NCI-H1048 (cell line): ENCODE results near the gene KHSRP.

Experiments
- DNase-seq: peaks from one replicate; lab custom pipeline; 2025; lab: John Stamatoyannopoulos, UW

Gene KHSRP

DNA sequence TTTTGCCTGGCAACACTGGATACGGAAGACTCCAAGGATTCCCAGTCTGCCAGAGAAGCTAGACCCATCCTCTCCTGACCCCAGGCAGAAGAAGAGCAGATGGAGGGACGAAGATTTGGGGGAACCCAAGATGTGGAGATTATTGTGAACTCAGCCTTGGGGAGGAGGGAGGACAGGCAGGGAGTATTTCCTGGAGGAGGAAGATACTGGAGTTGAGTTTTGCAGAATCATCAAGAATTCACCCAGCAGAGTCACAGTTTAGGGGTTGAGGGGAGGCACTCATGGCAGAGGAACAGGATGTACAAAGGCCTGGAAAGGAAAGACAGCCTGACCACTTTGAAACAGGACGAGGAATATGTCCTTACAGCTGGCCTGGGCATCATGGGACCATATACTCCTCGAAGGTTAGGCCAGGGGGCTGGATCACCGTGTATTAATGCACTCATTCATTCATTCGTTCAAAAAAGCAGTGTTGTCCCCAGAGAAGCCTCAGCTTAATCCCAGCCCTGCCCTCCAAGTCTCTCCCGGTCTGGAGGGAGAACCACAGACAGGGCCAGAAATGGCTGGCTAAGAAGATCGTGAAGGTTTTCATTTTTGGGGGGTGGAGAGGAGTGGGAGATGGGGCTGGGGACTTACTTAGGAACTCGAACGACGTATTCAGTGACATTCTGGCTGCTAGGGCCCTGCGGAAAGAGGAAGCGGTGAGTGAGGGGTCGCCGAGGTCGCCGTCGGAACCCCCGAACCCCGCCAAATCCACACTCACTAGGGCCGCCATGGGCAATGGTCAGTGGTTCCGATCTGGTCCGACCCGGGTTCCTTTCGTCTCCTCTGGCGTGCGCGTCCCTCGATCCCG, 32.2 kb downstream of the KHSRP start:
- no peak for DNase-seq

DNA sequence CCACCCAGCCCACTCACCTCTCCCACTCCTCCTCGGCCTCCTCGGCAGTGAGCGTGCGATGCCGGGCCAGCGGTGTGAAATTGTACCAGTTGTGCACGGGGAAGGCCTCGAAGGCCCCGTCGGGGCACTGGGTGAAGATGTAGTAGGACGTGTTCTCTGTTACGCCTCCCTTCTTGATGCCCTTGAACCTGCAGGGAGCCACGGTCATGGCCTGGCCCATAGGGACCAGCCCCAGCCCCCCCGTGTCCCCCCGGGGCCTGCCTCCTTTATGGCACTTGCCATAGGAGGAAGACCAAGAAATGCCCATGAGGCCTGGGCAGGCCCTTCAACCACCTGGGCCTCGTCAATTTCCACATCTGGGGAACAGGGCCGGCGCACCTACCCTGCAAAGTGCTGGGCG, 37.2 kb downstream of the KHSRP start:
- DNase-seq = no peak

DNA sequence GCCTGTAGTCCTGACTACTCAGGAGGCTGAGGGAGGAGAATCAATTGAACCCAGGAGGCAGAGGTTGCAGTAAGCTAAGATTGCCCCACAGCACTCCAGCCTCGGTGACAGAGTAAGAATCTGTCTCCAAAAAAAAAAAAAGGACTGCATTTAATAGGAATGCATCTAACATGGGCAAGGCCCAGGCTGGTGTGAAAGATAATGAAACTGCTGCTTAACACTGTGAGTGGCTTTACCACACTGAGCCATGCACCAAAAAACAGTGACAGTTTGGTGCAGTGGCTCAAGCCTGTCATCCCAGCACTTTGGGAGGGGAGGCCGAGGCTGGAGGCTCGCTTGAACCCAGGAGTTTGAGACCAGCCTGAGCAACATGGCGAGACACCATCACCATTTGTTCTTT, 40.2 kb downstream of the KHSRP start:
- DNase-seq = no peak

DNA sequence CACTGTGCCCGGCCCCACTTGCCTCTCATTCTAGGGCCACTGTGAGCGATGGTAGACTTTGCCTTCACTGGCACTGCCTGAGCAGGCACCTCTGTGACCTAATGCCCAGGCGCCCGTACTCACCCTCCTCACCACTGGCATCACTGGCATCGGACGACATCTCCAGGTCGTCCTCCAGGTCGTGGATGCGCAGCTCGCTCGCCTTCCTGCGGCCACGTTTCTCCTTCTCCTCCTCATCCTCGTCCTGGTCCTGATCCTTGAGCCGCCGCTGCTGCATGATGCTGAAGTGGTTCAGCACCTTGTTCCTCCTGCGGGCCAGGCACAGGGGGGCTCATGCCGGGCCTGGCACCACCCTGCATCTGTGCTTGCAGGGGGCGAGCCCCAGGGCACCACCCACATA, 41.4 kb downstream of the KHSRP start:
- no peak for DNase-seq

DNA sequence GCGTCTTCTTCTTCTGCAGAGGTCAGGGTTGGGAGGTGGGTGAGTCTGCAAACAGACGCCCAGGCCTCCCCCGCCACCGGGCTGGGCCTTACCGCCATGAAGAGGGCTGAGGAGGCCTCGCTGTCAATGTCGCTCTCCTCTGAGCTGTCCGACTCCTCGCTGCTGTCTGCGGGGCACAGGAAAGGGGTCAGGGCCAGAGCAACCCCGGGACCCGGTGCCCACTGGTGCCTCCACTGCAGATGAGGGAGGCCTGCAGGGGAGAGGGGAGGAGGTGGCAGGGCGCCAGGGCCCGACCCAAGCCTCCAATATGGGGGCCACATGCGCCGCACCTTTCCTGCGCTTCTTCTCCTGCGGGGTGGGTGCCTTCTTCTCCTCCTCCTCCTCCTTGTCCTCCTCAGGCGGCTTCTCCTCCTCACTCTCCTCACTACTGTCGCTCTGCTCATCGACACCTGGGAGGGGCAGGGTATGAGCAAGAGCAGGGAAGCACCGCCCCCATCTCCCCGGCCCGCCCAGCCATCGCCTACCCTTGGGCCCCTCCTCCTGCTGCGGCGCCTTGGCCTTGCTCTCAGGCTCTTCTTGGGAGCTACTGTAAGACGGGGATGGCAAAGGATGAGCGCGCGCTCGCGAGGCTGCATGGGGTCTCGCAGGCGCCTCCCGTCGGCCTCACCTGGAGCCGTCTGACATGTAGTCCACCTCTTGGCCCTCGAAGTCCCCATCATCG, 43.4 kb downstream of the KHSRP start:
- DNase-seq = no peak

DNA sequence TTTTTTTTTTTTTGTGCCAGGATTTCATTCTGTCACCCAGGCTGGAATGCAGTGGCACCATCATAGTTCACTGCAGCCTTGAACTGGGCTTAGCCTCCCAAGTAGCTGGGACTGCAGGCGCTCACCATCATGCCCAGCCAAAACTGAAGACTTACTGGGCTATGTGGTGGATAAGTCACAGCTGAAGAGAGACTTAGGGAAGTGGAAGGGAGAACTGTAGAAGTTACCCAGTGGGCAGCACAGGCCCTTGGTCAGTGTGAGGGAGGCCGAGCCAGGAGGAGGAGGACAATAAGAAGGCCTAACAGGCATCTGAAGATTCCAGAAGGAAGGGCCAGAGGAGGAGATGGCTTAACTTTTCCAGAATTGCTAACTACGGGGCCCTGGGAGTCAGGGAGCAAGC, 44.9 kb downstream of the KHSRP start:
- no peak for DNase-seq

DNA sequence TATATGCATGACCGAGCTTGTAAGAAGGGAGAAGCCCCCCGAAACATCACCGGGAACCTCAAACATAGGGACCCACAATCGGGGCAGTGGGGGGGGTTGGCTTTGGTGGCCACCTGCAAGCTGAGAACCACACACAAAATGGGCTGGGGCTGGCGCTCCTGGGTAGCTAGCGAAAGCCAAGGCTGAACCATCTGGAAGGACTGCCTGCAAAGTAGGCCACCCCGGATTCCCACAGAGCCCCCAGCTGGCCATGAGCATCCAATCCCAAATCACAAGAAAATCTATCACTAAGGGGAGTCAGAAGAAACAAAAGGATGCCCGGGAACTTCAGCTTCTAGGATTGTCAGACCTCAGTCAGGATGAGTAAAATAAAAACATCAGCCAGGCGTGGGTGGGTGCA, 46.1 kb downstream of the KHSRP start:
- DNase-seq = no peak

DNA sequence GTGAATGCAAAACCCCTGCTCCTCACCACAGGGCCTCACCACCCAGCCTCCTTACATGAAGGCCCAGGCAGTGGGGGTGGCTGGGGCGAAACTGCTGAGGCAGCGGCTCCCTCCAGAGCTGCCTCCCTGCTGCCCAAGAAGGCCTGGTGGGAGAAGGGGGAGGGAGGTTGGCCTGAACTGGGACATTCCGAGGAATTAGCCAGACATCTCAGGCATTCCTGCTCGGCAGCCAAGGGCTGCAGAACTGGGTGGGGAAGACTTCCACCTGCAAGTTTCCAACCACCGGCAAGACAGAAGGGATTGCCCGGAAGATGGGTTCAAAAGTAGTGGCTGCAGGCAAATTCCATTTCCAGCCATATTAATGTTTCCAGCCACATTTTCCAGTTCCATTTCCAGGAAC, 46.6 kb downstream of the KHSRP start:
- no peak for DNase-seq

DNA sequence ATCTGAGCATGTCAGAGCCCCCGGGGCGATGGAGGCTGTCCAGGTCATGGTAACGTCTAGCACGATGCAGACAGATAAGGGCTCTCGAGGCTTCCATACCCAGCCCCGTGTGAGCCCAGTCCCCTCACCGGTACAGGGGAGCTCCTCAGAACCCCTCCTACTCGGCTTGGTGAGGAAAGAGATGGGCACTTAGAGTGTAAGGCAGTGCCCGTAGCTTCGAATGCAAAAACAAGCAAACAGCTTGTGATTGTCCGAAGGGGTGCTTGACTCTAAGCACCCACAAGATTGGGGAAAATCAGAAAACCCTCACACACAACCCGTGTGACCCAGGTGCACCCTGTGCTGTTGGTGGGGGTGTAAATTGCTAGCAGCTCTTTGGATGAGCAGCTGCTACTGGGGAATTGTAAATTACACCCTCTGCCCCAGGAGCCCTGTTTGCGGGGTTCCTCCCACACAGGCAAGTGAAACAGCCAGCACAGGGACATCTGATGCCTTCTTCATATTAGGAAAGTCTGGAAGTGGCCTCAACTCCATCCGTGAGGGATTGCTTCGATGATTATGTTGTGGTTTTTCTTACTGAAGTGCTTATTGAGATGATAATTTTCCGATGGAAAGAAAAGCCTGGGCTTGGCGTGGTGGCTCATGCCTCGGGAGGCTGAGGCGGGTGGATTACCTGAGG, 48.0 kb downstream of the KHSRP start:
- DNase-seq = no peak

DNA sequence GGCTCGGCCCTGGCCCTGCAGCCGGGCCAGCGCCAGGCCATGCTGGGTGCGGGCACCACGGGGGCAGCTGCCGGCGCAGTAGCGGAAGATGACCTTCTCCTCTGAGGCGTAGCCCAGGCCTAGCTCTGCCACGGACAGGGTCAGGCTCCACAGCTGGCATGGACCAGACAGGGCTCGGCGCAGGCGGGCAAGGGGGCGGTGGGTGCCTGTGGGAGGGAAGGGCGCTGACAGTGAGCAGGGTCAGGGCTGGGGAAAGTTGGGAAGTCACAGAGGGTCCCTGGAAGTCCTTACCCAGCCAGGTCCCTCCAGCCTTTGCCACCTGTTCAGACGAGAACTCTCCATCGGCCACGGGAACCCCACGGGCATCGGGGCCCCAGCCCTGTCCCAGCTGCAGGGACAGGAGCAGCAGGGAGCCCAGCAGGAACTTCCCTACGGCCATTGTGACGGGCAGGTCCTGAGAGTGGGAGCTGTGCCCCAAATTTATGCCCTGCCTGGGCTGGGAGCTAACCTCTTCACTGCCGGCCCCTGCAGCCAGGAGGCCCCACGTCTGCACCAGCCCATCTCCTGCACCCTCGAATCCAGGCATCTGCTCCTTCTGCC, 49.1 kb downstream of the KHSRP start, which contains the start of gene PSPN:
TSS of gene PSPN (minus strand) at position 523 of the 600 bp plus-strand sequence. CDS start at position 439, 84 bp downstream.
- DNase-seq = no peak

DNA sequence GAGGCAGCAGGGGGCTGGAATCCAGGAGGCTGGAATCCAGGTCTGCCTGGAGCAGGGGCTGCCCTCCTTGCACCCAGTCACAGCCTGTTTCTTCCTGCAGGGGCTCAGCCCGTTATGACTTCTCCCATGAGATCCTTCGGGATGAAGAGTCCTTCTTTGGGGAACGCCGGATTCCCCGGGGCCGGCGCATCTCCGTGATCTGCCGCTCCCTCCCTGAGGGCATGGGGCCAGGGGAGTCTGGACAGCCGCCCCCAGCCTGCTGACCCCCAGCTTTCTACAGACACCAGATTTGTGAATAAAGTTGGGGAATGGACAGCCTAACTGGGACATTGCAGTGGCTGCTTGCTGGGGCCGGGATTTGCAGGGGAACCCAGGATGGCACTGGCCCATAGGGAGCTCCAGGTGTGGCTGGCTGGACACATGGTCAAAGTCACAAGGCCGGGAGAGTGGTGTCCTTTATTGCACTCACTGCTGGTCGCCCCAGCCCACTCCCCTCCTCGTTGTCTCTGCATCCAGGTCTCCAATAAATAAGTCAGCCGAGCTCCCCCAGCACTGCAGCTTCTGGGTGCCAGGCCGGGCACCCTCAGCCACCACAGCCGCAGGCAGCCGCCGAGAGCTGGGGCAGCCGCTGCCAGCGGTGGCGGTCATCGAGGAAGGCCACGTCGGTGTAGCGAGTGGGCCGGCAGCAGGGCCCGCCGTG, 49.8 kb downstream of the KHSRP start:
- DNase-seq = no peak

DNA sequence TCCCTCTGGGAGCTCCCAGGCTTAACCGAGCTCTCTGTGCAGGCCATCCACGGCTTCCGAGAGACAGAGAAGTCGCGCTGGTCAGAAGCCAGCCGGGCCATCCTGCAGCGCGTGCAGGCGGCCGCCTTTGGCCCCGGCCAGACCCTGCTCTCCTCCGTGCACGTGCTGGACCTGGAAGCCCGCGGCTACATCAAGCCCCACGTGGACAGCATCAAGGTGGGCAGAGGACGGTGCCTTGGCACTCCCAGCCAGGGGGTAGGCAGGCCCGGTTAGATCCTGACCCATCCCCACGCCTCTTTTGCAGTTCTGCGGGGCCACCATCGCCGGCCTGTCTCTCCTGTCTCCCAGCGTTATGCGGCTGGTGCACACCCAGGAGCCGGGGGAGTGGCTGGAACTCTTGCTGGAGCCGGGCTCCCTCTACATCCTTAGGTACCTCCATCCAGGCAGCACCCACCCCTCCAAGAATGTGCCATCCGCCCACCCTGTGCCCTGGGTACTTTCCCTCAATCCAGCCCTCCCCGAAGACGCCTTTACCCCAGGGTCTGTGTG, 50.4 kb downstream of the KHSRP start:
- DNase-seq = no peak

DNA sequence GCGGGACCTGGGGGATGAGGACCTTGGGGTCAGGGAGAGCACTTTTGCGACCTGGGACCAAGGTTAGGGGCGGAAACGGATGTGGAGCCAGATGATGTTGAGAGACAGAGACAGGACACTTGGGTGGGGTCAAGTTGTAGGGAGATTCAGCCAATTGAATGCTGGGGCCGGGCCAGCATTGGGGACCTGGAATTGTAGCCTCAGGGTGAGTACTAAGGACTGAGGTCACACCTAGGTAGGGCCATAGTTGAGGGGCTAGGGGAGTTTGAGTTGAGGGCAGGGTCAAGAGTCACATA, 50.9 kb downstream of the KHSRP start:
- no peak for DNase-seq

DNA sequence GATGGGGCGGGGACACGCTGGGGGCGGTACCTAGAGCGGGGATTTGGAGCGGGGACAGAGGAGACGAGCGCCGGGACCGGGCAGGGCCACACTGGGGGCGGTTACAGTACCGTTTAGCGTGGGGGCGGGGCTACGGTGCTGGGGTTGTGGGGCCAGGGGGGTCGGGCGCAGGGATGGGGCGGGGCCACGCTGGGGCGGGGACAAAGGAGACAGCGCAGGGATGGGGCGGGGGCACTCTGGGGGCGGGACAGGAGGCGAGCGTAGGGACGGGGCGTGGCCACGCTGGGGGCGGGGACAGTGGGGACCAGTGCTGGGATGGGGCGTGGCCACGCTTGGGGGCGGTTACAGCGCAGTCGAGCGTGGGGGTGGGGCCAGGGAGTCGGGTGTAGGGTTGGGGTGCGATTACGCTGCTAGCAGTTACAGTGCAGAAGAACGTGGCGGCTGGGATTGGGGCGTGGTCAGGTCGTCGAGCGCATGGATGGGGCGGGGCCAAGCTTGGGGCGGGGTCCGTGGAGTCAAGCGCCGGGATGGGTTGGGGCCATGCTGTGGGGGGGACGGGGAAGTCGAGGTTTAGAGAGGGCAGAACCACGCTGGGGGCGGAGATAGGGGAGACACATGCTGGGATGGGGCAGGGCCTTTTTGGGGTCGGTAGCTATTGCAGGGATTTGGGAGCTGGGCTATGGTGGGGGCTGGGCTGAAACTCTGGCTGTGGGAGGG, 51.4 kb downstream of the KHSRP start:
- peak; percentile 94 for DNase-seq

DNA sequence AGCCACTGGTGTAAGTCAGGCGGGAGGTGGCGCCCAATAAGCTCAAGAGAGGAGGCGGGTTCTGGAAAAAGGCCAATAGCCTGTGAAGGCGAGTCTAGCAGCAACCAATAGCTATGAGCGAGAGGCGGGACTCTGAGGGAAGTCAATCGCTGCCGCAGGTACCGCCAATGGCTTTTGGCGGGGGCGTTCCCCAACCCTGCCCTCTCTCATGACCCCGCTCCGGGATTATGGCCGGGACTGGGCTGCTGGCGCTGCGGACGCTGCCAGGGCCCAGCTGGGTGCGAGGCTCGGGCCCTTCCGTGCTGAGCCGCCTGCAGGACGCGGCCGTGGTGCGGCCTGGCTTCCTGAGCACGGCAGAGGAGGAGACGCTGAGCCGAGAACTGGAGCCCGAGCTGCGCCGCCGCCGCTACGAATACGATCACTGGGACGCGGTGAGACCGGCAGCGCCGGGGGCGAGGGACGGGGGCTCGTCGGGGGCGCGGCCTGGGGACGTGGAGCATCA, 52.0 kb downstream of the KHSRP start, which contains the start of gene ALKBH7:
TSS of gene ALKBH7 (plus strand) at position 201 of the 502 bp plus-strand sequence. CDS start at position 228, 27 bp downstream.
- DNase-seq = peak; percentile 99

DNA sequence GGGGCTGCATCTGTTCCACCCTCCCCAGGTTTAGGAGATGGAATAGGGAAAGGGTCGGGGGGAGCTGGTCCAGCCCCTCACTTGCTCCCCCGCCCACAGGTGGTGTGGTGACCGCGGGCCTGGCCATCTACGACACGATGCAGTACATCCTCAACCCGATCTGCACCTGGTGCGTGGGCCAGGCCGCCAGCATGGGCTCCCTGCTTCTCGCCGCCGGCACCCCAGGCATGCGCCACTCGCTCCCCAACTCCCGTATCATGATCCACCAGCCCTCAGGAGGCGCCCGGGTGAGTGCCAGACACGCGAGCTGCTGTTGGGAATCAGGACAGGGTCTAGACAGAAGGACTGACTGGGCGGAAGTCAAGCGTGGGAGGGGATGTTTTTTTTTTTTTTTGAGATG, 60.3 kb downstream of the KHSRP start:
- no peak for DNase-seq
